GM21528 (cell line): ENCODE measurements around the gene GPATCH8.
A peak's percentile ranks its signal among the peaks of the same experiment; 100 is the strongest.

Source experiments
- ATAC-seq: cut with Tn5 transposase; IDR thresholded peaks from one replicate; pipeline ENCODE4 v1.9.1; 2021; ENCODE audit warnings: mild to moderate bottlenecking, moderate library complexity; ENCODE audit not compliant: unreplicated experiment, low FRiP score

Gene GPATCH8

DNA sequence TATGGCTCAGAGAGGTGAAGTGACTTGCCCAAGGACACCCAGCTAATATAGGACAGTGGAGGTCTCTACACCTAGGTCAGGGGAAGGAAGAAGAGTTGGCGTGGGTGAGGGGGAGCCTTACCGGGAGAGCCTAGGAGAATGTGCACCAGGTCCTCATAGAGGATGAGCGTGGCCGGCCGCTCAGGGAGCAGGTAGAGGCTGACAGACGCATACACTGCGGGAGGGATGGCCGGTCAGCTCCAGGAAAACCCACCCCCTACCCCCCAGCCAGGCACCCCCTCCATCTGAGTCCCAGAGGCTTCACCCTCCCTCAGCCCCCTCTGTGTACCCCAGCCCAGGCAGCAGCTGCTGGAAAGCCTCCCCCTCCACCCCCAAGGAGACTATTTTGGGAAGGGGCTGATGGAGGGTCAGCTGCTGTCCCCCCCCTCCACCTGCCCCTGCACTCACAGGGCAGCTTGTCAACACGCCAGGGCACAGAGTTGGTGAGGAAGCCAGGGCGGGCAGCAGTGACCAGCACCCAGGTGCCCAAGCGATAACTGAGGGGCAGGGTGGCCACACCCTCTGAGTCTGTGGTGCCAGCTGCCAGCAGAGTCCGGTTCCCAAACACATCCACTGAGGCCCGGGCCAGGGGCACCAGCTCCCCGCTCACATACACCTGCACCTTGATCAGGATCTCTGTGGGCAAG is 143.6 kb downstream of the GPATCH8 start:
- ATAC-seq = no peak

GRCh38 chr17:44359006-44359405 is 144.2 kb downstream of the GPATCH8 start:
- no peak for ATAC-seq

DNA sequence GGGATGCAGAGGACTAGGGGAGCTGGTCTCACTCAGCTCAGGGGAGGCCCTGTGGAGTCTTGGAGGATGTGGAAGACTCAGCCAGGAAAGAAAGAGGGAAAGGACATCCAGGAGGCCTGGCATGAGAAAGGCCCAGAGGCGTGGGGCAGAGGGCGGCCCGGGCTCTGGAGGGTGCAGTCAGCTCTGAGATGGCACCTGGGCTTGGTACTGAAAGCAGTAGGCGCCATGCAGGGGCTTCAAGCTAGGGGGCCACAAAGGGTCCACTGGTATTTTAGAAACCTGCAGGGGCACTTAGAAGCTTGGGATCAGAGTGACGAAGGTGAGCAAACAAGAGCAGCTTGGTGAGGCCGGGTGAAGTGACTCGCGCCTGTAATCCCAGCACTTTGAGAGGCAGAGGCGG is 145.1 kb downstream of the GPATCH8 start:
- ATAC-seq = no peak

GRCh38 chr17:44356241-44356640 is 147.0 kb downstream of the GPATCH8 start:
- no peak for ATAC-seq

DNA sequence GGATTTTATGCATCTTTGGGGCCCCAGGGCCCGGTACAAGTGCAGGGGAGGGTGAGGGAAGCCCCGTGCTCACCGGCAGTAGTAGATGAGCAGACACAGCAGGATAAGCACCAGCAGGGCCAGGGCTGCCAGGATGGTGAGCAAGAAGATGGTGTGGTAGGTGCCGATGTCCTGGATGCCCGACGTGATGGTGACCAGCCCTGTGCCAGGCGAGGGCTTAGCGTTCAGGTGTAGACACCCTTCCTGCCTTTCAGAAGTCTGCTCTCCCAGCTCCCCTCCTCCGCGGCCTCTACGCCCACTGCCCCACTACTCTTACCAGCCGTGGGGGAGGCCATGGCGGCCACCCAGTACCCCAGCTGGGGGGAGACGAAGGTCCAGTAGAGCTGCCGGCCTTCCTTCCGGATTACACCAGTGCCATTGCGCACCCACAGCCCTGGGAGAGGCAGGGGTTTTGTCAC is 147.5 kb downstream of the GPATCH8 start:
- ATAC-seq = no peak

- ATAC-seq = no peak
These were observed 148.3 kb downstream of the GPATCH8 start for GRCh38 chr17:44354582-44355561.

DNA sequence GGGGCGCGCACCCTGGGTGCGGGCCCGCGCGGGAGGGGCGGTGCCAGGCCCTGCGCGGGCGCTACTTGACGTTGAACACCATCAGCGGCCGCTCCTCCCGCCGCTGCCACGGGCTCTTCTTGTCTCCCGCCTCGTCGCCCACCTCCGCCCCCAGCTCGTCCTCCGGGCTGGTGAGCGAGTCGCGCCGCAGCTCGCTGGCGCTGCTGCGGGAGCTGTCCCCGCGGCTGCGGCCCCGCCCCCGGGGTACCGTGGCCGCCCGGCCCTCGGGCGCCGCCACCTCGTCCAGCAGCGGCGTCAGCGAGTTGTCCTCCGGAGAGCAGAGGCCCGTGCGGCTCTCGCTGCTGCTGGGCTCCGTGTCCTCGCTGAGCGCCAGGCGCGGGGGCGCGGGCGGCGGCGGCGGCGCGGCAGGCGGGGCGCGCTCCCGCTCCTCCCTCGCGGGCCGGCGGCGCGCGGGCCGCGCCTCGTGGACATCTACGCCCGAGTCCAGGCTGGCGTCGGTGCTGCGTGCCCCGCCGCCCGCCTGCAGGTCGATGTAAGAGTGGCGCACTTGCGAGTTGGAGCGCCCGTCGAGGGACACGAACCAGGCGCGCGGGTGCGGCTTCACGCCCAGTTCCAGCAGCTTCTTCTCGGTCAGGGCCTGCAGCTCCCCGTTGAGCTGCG is 149.4 kb downstream of the GPATCH8 start:
- no peak for ATAC-seq

DNA sequence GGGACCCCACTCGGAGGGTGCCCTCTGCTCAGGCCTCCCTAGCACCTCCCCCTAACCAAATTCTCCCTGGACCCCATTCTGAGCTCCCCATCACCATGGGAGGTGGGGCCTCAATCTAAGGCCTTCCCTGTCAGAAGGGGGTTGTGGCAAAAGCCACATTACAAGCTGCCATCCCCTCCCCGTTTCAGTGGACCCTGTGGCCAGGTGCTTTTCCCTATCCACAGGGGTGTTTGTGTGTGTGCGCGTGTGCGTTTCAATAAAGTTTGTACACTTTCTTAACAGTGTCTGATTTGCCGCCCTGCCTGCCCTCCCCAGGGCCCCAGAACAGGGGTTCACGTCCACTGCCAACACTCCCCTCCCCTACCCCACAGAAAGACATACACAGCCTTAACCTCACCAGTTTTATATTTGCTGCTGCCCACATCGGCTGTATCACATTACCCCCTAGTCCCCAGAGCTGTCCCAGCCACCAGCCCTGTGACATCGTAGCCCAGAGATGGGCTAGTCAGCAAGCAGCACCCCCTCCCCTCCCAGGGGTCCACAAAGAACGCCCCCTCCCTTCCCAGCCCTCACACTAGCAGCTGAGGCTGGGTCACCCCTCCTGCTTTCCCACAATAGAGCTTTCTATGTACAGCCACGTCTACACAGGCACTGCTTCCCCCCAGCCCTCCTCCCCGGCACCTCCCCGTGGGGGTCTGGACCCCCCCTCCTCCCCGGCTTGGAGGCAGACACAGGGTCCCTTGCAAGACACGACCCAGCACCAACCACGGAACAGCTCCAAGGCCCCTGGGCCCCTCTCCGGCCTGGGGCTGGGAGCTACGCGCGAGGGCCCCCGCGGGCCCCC is 150.2 kb downstream of the GPATCH8 start:
- ATAC-seq = no peak

DNA sequence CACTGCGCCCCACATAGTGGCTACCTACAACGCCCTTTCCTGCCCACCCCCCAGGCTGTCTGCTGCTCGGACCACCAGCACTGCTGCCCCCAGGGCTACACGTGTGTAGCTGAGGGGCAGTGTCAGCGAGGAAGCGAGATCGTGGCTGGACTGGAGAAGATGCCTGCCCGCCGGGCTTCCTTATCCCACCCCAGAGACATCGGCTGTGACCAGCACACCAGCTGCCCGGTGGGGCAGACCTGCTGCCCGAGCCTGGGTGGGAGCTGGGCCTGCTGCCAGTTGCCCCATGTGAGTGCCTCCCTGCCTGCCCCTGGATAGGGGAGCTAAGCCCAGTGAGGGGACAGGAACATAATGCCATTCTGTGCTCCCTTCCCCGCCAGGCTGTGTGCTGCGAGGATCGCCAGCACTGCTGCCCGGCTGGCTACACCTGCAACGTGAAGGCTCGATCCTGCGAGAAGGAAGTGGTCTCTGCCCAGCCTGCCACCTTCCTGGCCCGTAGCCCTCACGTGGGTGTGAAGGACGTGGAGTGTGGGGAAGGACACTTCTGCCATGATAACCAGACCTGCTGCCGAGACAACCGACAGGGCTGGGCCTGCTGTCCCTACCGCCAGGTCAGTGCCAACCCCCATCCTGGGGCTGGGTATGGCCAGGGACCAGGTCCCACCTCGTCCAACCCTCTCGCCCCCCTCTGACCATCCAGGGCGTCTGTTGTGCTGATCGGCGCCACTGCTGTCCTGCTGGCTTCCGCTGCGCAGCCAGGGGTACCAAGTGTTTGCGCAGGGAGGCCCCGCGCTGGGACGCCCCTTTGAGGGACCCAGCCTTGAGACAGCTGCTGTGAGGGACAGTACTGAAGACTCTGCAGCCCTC is 151.0 kb downstream of the GPATCH8 start:
- no peak for ATAC-seq

DNA sequence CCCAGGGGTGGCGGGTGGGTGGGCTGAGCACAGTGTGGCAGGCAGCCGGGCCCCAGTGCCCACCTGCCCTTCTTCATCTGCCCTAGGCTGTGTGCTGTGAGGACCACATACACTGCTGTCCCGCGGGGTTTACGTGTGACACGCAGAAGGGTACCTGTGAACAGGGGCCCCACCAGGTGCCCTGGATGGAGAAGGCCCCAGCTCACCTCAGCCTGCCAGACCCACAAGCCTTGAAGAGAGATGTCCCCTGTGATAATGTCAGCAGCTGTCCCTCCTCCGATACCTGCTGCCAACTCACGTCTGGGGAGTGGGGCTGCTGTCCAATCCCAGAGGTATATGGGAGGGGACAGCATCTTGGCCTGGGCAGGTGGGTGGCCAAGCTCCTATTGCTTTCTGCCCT is 151.7 kb downstream of the GPATCH8 start:
- no peak for ATAC-seq

DNA sequence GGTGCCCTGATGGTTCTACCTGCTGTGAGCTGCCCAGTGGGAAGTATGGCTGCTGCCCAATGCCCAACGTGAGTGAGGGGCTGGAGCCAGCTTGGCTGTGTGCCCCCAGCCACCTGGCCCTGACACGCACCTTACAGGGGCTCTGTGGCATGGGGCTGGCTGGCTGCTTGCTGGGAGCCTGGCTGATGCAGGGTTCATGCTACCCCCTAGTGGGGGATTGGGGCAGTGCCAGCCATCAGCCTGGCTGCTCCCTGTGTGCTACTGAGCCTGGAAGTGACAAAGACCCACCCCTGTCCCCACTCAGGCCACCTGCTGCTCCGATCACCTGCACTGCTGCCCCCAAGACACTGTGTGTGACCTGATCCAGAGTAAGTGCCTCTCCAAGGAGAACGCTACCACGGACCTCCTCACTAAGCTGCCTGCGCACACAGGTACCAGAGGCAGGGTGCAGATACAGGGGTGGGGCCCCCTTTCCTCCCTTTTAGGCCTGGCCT is 152.4 kb downstream of the GPATCH8 start:
- no peak for ATAC-seq

DNA sequence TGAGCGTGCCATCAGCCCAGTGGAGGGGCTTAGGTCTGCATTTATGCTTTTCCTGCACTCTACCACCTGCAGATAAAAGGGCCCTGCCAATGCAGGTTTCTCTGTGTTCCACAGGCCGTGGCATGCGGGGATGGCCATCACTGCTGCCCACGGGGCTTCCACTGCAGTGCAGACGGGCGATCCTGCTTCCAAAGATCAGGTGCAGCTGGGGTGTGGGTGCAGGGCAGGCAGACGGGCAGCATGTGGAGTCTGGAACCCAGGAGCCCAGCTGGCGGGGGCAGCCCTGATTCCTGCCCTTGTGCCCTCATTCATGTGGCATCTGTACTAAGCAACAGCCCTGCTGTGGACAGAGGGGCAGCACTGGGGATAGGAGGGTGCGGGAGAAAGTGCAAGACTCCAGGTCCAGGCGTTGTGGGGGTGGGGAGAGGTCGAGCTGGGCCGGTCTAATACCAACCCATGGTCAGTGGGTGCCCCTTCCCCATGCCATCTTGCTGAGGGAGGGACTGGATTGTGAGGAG is 153.6 kb downstream of the GPATCH8 start:
- no peak for ATAC-seq

DNA sequence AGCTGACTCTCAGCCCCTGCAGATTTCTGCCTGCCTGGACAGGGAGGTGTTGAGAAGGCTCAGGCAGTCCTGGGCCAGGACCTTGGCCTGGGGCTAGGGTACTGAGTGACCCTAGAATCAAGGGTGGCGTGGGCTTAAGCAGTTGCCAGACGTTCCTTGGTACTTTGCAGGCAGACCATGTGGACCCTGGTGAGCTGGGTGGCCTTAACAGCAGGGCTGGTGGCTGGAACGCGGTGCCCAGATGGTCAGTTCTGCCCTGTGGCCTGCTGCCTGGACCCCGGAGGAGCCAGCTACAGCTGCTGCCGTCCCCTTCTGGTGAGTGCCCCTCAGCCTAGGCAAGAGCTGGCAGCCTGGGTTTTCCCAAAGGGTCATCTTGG is 154.2 kb downstream of the GPATCH8 start:
- no peak for ATAC-seq

- ATAC-seq = peak; percentile 41
These were observed 154.8 kb downstream of the GPATCH8 start for GRCh38 chr17:44348234-44348987.
